Measurements from ENCODE around the gene SPRED3. TPM values are rescaled to one million over a fixed set of nuclear protein-coding genes. Genes with fewer than 3 reads are reported as not detected.
"Not testable (repeated sequence)": the region's sequence is repeated elsewhere in the genome, so short reads cannot be mapped to it uniquely, and the experiment has no call there.

SPRED3 gene
- total RNA-seq, 2 experiments from 2014 or later = 1.2 to 1.8 TPM

GRCh38 chr19:38400361-38400760 lies 11.9 kb downstream of the SPRED3 start:
- Mint-ChIP-seq H3K27ac (peak overlapping the region; percentile 54), H3K36me3 (ENCODE audit: low read depth) (peaks cover 6% of the 10 kb centered on the region), H3K4me1 (peaks cover 33% of the 10 kb centered on the region), H3K4me3 (no peak overlapping the region), H3K9me3 (no peaks in the 10 kb centered on the region), H3K27me3 (no peaks in the 10 kb centered on the region)
- POLR2A ChIA-PET = no interaction called here
- DNase-seq = no peak
- CTCF ChIA-PET = interaction anchor here (0.7 to 1.5 kb wide), 2 partner anchors 67 to 235 kb away, joined by 3 to 5 read pairs; no protein-coding TSS in a partner anchor

- DNase-seq = no peak
- CTCF ChIA-PET = interaction anchor here (1.5 to 2.6 kb wide), 2 partner anchors 234 to 529 kb away, joined by 5 to 20 read pairs; partner anchors contain the start of genes MRPS12 and SARS2
These were observed 12.7 kb downstream of the SPRED3 start for GRCh38 chr19:38401148-38401547.

GRCh38 chr19:38402623-38402966 lies 14.1 kb downstream of the SPRED3 start:
- peaks cover 27% of the 10 kb centered on the region for H3K4me1 Mint-ChIP-seq
- DNase-seq = no peak
- peak overlapping the region; percentile 88 for H3K4me3 Mint-ChIP-seq
- peak overlapping the region; percentile 96 for H3K27ac Mint-ChIP-seq
- ChIA-PET POLR2A (interaction anchor here (0.6 to 1.1 kb wide), 5 partner anchors 8 to 439 kb away, joined by 3 to 5 read pairs (median 3); partner anchors contain the start of gene EIF3K), CTCF (interaction anchor here (0.6 to 5.2 kb wide), 56 partner anchors 10 to 1710 kb away, joined by 3 to 66 read pairs (median 4); partner anchors contain the start of genes ACTN4, ECH1, EIF3K and GGN)
- H3K36me3 Mint-ChIP-seq (ENCODE audit: low read depth) = peaks cover 12% of the 10 kb centered on the region
- no peaks in the 10 kb centered on the region for H3K9me3 Mint-ChIP-seq
- H3K27me3 Mint-ChIP-seq = no peaks in the 10 kb centered on the region

More at GRCh38 chr19:38401148-38401547, 12.7 kb downstream of the SPRED3 start:
- POLR2A ChIA-PET = no interaction called here
- Mint-ChIP-seq H3K9me3 (no peaks in the 10 kb centered on the region), H3K36me3 (ENCODE audit: low read depth) (peaks cover 8% of the 10 kb centered on the region), H3K27ac (no peak overlapping the region), H3K27me3 (no peaks in the 10 kb centered on the region), H3K4me3 (no peak overlapping the region), H3K4me1 (peaks cover 35% of the 10 kb centered on the region)

- peaks cover 15% of the 10 kb centered on the region for H3K36me3 Mint-ChIP-seq (ENCODE audit: low read depth)
These were observed 14.6 kb downstream of the SPRED3 start, which contains the start of gene FAM98C for GRCh38 chr19:38402967-38403674. TSS of gene FAM98C (plus strand) at chr19:38403093. CDS start at chr19:38403154, 61 bp downstream.

GRCh38 chr19:38404858-38405257 lies 16.4 kb downstream of the SPRED3 start:
- DNase-seq = no peak
- H3K4me1 Mint-ChIP-seq = peaks cover 27% of the 10 kb centered on the region
- POLR2A ChIA-PET = no interaction called here
- CTCF ChIA-PET = interaction anchor here (0.7 to 5.2 kb wide), 5 partner anchors 9 to 557 kb away, joined by 3 to 66 read pairs (median 4); partner anchors contain the start of genes MRPS12 and SARS2
- peak overlapping the region; percentile 31 for H3K27ac Mint-ChIP-seq
- H3K27me3 Mint-ChIP-seq = no peaks in the 10 kb centered on the region
- H3K36me3 Mint-ChIP-seq (ENCODE audit: low read depth) = peaks cover 17% of the 10 kb centered on the region
- peak overlapping the region; percentile 53 for H3K4me3 Mint-ChIP-seq
- no peaks in the 10 kb centered on the region for H3K9me3 Mint-ChIP-seq

More at GRCh38 chr19:38402967-38403674, 14.6 kb downstream of the SPRED3 start, which contains the start of gene FAM98C:
- Mint-ChIP-seq H3K4me1 (peaks cover 27% of the 10 kb centered on the region), H3K27me3 (no peaks in the 10 kb centered on the region), H3K27ac (peak within 1 kb of the TSS; percentile 96), H3K9me3 (no peaks in the 10 kb centered on the region), H3K4me3 (peak within 1 kb of the TSS; percentile 88)
- peak; percentile 97 for DNase-seq
- ChIA-PET CTCF (interaction anchor here (0.6 to 5.2 kb wide), 59 partner anchors 11 to 1710 kb away, joined by 3 to 66 read pairs (median 4); partner anchors contain the start of genes ACTN4, ECH1, EIF3K and GGN), POLR2A (interaction anchor here (0.6 to 1.1 kb wide), 5 partner anchors 9 to 439 kb away, joined by 3 to 5 read pairs (median 3); partner anchors contain the start of gene EIF3K)

GRCh38 chr19:38405276-38405675 lies 16.8 kb downstream of the SPRED3 start:
- no peak overlapping the region for H3K27ac Mint-ChIP-seq
- no peaks in the 10 kb centered on the region for H3K27me3 Mint-ChIP-seq

GRCh38 chr19:38409631-38410133 lies 21.2 kb downstream of the SPRED3 start:
- Mint-ChIP-seq H3K27ac (no peak overlapping the region), H3K9me3 (no peaks in the 10 kb centered on the region), H3K27me3 (no peaks in the 10 kb centered on the region), H3K4me1 (peaks cover 8% of the 10 kb centered on the region), H3K36me3 (ENCODE audit: low read depth) (peaks cover 16% of the 10 kb centered on the region), H3K4me3 (no peak overlapping the region)
- POLR2A ChIA-PET = no interaction called here
- DNase-seq = no peak
- CTCF ChIA-PET = no interaction called here

More at GRCh38 chr19:38405276-38405675, 16.8 kb downstream of the SPRED3 start:
- ChIA-PET POLR2A (no interaction called here), CTCF (interaction anchor here (0.7 to 5.2 kb wide), 5 partner anchors 9 to 557 kb away, joined by 3 to 66 read pairs (median 3); partner anchors contain the start of genes MRPS12 and SARS2)
- H3K4me1 Mint-ChIP-seq = peaks cover 27% of the 10 kb centered on the region
- no peaks in the 10 kb centered on the region for H3K9me3 Mint-ChIP-seq
- H3K36me3 Mint-ChIP-seq (ENCODE audit: low read depth) = peaks cover 17% of the 10 kb centered on the region
- H3K4me3 Mint-ChIP-seq = peak overlapping the region; percentile 48
- no peak for DNase-seq

GRCh38 chr19:38410407-38410806 lies 21.9 kb downstream of the SPRED3 start:
- H3K9me3 Mint-ChIP-seq, H3K4me3 Mint-ChIP-seq, H3K27ac Mint-ChIP-seq, POLR2A ChIA-PET, DNase-seq, H3K4me1 Mint-ChIP-seq, H3K27me3 Mint-ChIP-seq: not testable (repeated sequence)
- CTCF ChIA-PET = interaction anchor here (7.2 kb wide), 1 partner anchor 6 kb away, joined by 66 read pairs; the partner anchor contains the start of gene FAM98C
- H3K36me3 Mint-ChIP-seq (ENCODE audit: low read depth) = peaks cover 10% of the 10 kb centered on the region

GRCh38 chr19:38411041-38411712 lies 22.7 kb downstream of the SPRED3 start:
- Mint-ChIP-seq H3K27me3 (no peaks in the 10 kb centered on the region), H3K4me1 (no peaks in the 10 kb centered on the region), H3K4me3 (no peak overlapping the region), H3K36me3 (ENCODE audit: low read depth) (peaks cover 9% of the 10 kb centered on the region), H3K9me3 (no peaks in the 10 kb centered on the region), H3K27ac (no peak overlapping the region)
- ChIA-PET CTCF (interaction anchor here (1.5 to 7.2 kb wide), 2 partner anchors 7 to 33 kb away, joined by 3 to 66 read pairs; partner anchors contain the start of gene FAM98C), POLR2A (no interaction called here)
- no peak for DNase-seq

GRCh38 chr19:38411898-38412297 lies 23.4 kb downstream of the SPRED3 start:
- CTCF ChIA-PET = interaction anchor here (1.5 to 7.2 kb wide), 2 partner anchors 8 to 34 kb away, joined by 3 to 66 read pairs; partner anchors contain the start of gene FAM98C
- H3K36me3 Mint-ChIP-seq (ENCODE audit: low read depth); H3K4me1 Mint-ChIP-seq; H3K27ac Mint-ChIP-seq; H3K27me3 Mint-ChIP-seq; DNase-seq; POLR2A ChIA-PET; H3K4me3 Mint-ChIP-seq; H3K9me3 Mint-ChIP-seq: not testable (repeated sequence)

- no peaks in the 10 kb centered on the region for H3K9me3 Mint-ChIP-seq
- ChIA-PET POLR2A (no interaction called here), CTCF (interaction anchor here (1.5 to 7.2 kb wide), 2 partner anchors 8 to 35 kb away, joined by 3 to 66 read pairs; partner anchors contain the start of gene FAM98C)
- peaks cover 11% of the 10 kb centered on the region for H3K4me1 Mint-ChIP-seq
- H3K4me3 Mint-ChIP-seq = no peak overlapping the region
- no peak for DNase-seq
- H3K36me3 Mint-ChIP-seq (ENCODE audit: low read depth) = peaks cover 4% of the 10 kb centered on the region
- H3K27ac Mint-ChIP-seq = no peak overlapping the region
- H3K27me3 Mint-ChIP-seq = no peaks in the 10 kb centered on the region
These were observed 24.0 kb downstream of the SPRED3 start for GRCh38 chr19:38412491-38412890.

GRCh38 chr19:38412961-38413360 lies 24.5 kb downstream of the SPRED3 start:
- H3K4me3 Mint-ChIP-seq = no peak overlapping the region
- peaks cover 16% of the 10 kb centered on the region for H3K4me1 Mint-ChIP-seq
- peaks cover 3% of the 10 kb centered on the region for H3K36me3 Mint-ChIP-seq (ENCODE audit: low read depth)
- POLR2A ChIA-PET = no interaction called here
- H3K9me3 Mint-ChIP-seq = no peaks in the 10 kb centered on the region
- CTCF ChIA-PET = interaction anchor here (7.2 kb wide), 1 partner anchor 9 kb away, joined by 66 read pairs; the partner anchor contains the start of gene FAM98C
- DNase-seq = no peak
- no peaks in the 10 kb centered on the region for H3K27me3 Mint-ChIP-seq
- no peak overlapping the region for H3K27ac Mint-ChIP-seq

All from activated CD4-positive, alpha-beta T cell treated with anti-CD3 and anti-CD28 coated beads, Interleukin-2, amount 10 ng/mL, durations not matched to agents 7 days and 5 days (primary cell).